Loucy (cell line): ENCODE data around the gene PCMT1.

Source experiments
- CTCF ChIP-seq: fragments of 200-600 bp; sonication (generic); conservative IDR thresholded peaks from 2 replicates; pipeline ENCODE4 v1.5.1; 2014; ENCODE audit warnings: mild to moderate bottlenecking, antibody characterized with exemption, low read length
- EZH2phosphoT487 ChIP-seq: fragments of 200-600 bp; IDR thresholded peaks from 2 replicates; pipeline ENCODE4 v1.6.1; 2018; ENCODE audit warnings: antibody characterized with exemption, mild to moderate bottlenecking, moderate library complexity, borderline replicate concordance

DNA sequence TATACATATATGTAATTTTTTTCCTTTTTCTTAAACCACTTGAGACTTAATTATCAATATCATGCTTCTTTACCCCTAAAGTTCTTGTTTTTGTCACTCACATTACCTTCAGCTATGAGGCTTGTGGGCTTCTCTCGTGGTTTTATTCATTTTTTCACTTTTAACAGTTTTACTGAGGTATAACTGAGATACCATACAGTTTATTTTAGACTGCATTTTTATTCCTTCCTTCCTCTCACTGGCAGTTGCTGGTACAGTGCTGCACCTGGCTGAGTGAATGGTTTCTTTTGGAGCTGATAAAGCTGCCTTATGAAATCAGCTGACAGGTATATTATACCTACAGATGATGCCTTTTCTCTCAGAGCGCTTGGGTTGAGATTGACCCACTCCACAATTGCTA lies 60.3 kb downstream of the PCMT1 start:
- TF ChIP-seq CTCF, result no peak
- no peak for TF ChIP-seq EZH2phosphoT487
